Body of pancreas (tissue), 4 donors: ENCODE data around the gene EPGN.

Experiments used
- CTCF ChIP-seq, 7 experiments: fragments of 450-650 bp in 4 of 7; fragments of 200-600 bp in 3 of 7; sonication (generic) in 3 of 7; IDR thresholded peaks; one replicate each; pipeline ENCODE4 v1.5.1; 2016 to 2019; ENCODE audit warnings: antibody characterized with exemption in 7 of 7
- POLR2A ChIP-seq, 3 donors: fragments of 450-650 bp; IDR thresholded peaks; one replicate each; pipeline ENCODE4 v1.6.1; 2016; ENCODE audit warnings: antibody characterized with exemption in 3 of 3, mild to moderate bottlenecking in 2 of 3

- no peak for TF ChIP-seq CTCF (IDR thresholded peaks at IDR 0.05)
- TF ChIP-seq POLR2A (IDR thresholded peaks at IDR 0.05) = no peak
These were observed 40.2 kb upstream of the EPGN start for GRCh38 chr4:74267998-74268606.
